Trophoblast cell (in vitro differentiated cells and primary cell): ENCODE measurements around the gene PNCK.
"Not testable (repeated sequence)": the region's sequence is repeated elsewhere in the genome, so short reads cannot be mapped to it uniquely, and the experiment has no call there.

Experiments used
- DNase-seq, 2 donors: peaks; one replicate each; pipeline ENCODE4 v3.0.0-alpha.2; 2016
- H2AFZ ChIP-seq: 2 replicates; pipeline ENCODE4 v1.6.1; 2013; ENCODE audit warnings: low read length, moderate library complexity, mild to moderate bottlenecking; ENCODE audit not compliant: insufficient read depth, poor library complexity
- H2AK5ac ChIP-seq: 2 replicates; pipeline ENCODE4 v1.6.1; 2013; ENCODE audit warnings: mild to moderate bottlenecking, low read length
- H2BK120ac ChIP-seq: 2 replicates; pipeline ENCODE4 v1.6.1; 2013; ENCODE audit warnings: low read length, mild to moderate bottlenecking, moderate library complexity; ENCODE audit not compliant: insufficient read depth, poor library complexity
- H2BK12ac ChIP-seq: 2 replicates; pipeline ENCODE4 v1.6.1; 2013; ENCODE audit warnings: mild to moderate bottlenecking, low read length, moderate library complexity
- H2BK5ac ChIP-seq: 2 replicates; pipeline ENCODE4 v1.6.1; 2013; ENCODE audit warnings: low read length, low read depth, moderate library complexity, mild to moderate bottlenecking; ENCODE audit not compliant: poor library complexity
- H3K14ac ChIP-seq: 2 replicates; pipeline ENCODE4 v1.6.1; 2013; ENCODE audit warnings: mild to moderate bottlenecking, low read length
- H3K18ac ChIP-seq: 2 replicates; pipeline ENCODE4 v1.6.1; 2013; ENCODE audit warnings: mild to moderate bottlenecking, low read length
- H3K23ac ChIP-seq: 2 replicates; pipeline ENCODE4 v1.6.1; 2013; ENCODE audit warnings: low read length
- H3K27ac ChIP-seq: 2 replicates; pipeline ENCODE4 v1.5.1; 2013; ENCODE audit warnings: low read depth, mild to moderate bottlenecking, inconsistent platforms, low read length, moderate library complexity
- H3K27me3 ChIP-seq: 2 replicates; pipeline ENCODE4 v1.6.1; 2013; ENCODE audit warnings: inconsistent platforms, mild to moderate bottlenecking, low read length, moderate library complexity; ENCODE audit not compliant: insufficient read depth
- H3K36me3 ChIP-seq, 2 experiments: 1 replicate in 1 of 2; 2 replicates in 1 of 2; pipeline ENCODE4 v1.6.1; 2013; ENCODE audit warnings: low read length in 2 of 2, mild to moderate bottlenecking in 2 of 2, moderate library complexity in 1 of 2; ENCODE audit not compliant: insufficient read depth in 2 of 2, control insufficient read depth in 1 of 2
- H3K4ac ChIP-seq: 2 replicates; pipeline ENCODE4 v1.6.1; 2013; ENCODE audit warnings: low read depth, mild to moderate bottlenecking, low read length, moderate library complexity
- H3K4me1 ChIP-seq, 2 experiments: 1 replicate in 1 of 2; 2 replicates in 1 of 2; pipeline ENCODE4 v1.6.1; 2013; ENCODE audit warnings: low read length in 2 of 2, mild to moderate bottlenecking in 2 of 2, moderate library complexity in 1 of 2; ENCODE audit not compliant: insufficient read depth in 2 of 2, control insufficient read depth in 1 of 2
- H3K4me2 ChIP-seq: 2 replicates; pipeline ENCODE4 v1.6.1; 2013; ENCODE audit warnings: inconsistent platforms, mild to moderate bottlenecking, low read length, moderate library complexity
- H3K4me3 ChIP-seq: 2 replicates; pipeline ENCODE4 v1.5.1; 2013; ENCODE audit warnings: mild to moderate bottlenecking, low read depth, low read length, inconsistent platforms
- H3K79me1 ChIP-seq: one replicate; pipeline ENCODE4 v1.6.1; 2013; ENCODE audit warnings: low read length
- H3K79me2 ChIP-seq: 2 replicates; pipeline ENCODE4 v1.6.1; 2013; ENCODE audit warnings: low read length, mild to moderate bottlenecking; ENCODE audit not compliant: control insufficient read depth, insufficient read depth, poor library complexity
- H3K9ac ChIP-seq: 2 replicates; pipeline ENCODE4 v1.6.1; 2013; ENCODE audit warnings: mild to moderate bottlenecking, low read length
- H3K9me3 ChIP-seq: 2 replicates; pipeline ENCODE4 v1.6.1; 2013; ENCODE audit warnings: low read depth, mild to moderate bottlenecking, control low read depth, inconsistent platforms, low read length; ENCODE audit not compliant: insufficient read depth
- H4K12ac ChIP-seq: 2 replicates; pipeline ENCODE4 v1.6.1; 2013; ENCODE audit warnings: low read depth, mild to moderate bottlenecking, low read length, moderate library complexity
- H4K8ac ChIP-seq: 2 replicates; pipeline ENCODE4 v1.6.1; 2013; ENCODE audit warnings: low read depth, mild to moderate bottlenecking, low read length, moderate library complexity
- H4K91ac ChIP-seq: one replicate; pipeline ENCODE4 v1.6.1; 2013; ENCODE audit warnings: low read depth, mild to moderate bottlenecking, low read length, moderate library complexity
- WGBS: extraction: QIAGEN DNeasy Blood & Tissue Kit; methylation state at CpG from one replicate; pipeline ENCODE4 v1.1.7; 2013; ENCODE audit warnings: missing lambda C conversion rate; ENCODE audit not compliant: insufficient read length, insufficient coverage; ENCODE audit errors: extremely low coverage; 5-methylcytosine and 5-hydroxymethylcytosine counted together

Gene PNCK

GRCh38 chrX:153697924-153698865, 24.6 kb upstream of the PNCK start:
- H4K91ac ChIP-seq: no peak overlapping the region

DNA sequence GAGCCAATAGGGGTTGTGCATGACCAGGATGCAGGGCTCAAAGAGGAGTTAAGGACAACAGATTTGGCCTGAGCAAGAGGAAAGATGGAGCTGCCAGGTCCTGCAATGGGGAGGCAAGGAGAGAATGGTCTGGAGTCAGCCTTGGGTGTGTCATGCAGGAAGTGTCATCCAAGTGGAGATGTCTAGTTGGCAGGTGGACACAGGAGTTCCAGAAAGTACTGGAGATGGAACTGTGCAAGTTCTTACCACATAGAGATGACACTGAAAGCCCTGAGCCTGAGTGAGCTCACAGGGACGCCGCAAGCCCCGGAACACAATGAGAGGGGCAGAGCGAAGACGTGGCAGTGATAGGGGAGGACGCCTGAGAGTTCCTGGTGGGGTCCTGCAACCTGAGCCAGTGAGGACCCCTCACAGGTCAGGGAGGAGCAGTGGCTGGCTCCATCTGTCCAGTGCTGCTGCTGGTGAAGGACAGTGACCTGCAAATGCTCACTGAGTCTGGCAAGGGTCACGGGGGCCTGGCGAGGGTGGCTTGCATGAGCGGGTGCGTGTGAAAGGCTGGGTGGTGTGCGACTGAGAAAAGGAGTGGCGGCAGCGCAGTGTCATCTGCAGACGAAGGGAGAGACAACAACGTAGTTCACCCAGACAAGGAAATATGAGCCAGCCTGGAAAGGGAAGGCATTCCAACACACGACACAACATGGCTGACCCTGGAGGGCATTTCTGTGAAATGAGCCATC, 23.5 kb upstream of the PNCK start:
- not testable (repeated sequence) for H3K9ac ChIP-seq, H3K4me2 ChIP-seq, H4K12ac ChIP-seq, H3K18ac ChIP-seq, H3K79me2 ChIP-seq, H4K91ac ChIP-seq, H3K9me3 ChIP-seq, H3K4me3 ChIP-seq, H2BK5ac ChIP-seq, H3K4me1 ChIP-seq, H2BK120ac ChIP-seq, H3K79me1 ChIP-seq, H3K27ac ChIP-seq, H3K4ac ChIP-seq, H3K23ac ChIP-seq, H2BK12ac ChIP-seq, H4K8ac ChIP-seq, H2AFZ ChIP-seq, H2AK5ac ChIP-seq, H3K27me3 ChIP-seq, H3K14ac ChIP-seq
- peaks cover 43 to 51% of the 10 kb centered on the region in 2 experiments for H3K36me3 ChIP-seq
- DNase-seq: peak; percentile 65 to 79
- no CpG with 5 or more reads among the region's 16 CpGs for WGBS

More at GRCh38 chrX:153697924-153698865, 24.6 kb upstream of the PNCK start:
- Histone ChIP-seq H3K23ac (no peak overlapping the region), H3K79me1 (no peaks in the 10 kb centered on the region), H4K8ac (no peak overlapping the region), H2AK5ac (no peak overlapping the region), H3K4ac (no peak overlapping the region), H4K12ac (no peak overlapping the region), H3K4me1 (peaks cover 3 to 4% of the 10 kb centered on the region in 2 experiments), H3K9me3 (no peaks in the 10 kb centered on the region), H2BK12ac (no peak overlapping the region), H3K4me3 (no peak overlapping the region), H3K9ac (no peak overlapping the region), H3K14ac (no peak overlapping the region), H2AFZ (no peak overlapping the region), H3K79me2 (no peaks in the 10 kb centered on the region), H2BK120ac (no peak overlapping the region), H3K4me2 (no peak overlapping the region), H2BK5ac (no peak overlapping the region), H3K27ac (no peak overlapping the region), H3K27me3 (no peaks in the 10 kb centered on the region), H3K18ac (no peak overlapping the region), H3K36me3 (peaks cover 53 to 59% of the 10 kb centered on the region in 2 experiments)
- DNase-seq: no peak
- WGBS: no CpG with 5 or more reads among the region's 16 CpGs

DNA sequence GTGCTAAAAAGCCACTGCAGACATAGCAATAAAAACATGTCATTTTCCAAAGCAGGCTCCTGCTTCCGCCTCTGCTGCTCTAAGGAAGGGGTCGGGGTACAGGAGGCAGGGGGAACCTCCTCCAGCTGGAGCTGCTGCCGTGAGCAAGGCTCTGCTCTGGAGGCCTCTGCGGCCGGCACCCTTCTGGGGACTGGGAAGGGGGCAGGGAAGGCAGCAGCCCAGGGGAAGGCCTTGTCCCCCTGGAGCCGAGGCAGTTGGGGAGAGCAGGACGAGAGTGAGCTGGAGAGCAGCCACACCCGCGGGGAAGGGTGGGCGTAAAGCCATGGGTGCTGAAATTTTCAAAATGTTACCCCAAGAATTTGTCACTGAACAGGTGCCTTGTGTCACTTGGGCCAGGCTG, 22.9 kb upstream of the PNCK start:
- H3K4me3 ChIP-seq: not testable (repeated sequence)

DNA sequence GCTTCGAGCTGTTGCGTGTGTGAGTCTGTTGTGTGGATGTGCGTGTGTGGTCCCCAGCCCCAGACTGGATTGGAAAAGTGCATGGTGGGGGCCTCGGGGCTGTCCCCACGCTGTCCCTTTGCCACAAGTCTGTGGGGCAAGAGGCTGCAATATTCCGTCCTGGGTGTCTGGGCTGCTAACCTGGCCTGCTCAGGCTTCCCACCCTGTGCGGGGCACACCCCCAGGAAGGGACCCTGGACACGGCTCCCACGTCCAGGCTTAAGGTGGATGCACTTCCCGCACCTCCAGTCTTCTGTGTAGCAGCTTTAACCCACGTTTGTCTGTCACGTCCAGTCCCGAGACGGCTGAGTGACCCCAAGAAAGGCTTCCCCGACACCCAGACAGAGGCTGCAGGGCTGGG, 22.5 kb upstream of the PNCK start:
- H4K12ac ChIP-seq: no peak overlapping the region
- no peak overlapping the region for H2BK12ac ChIP-seq
- H2BK120ac ChIP-seq: no peak overlapping the region
- no peaks in the 10 kb centered on the region for H3K79me2 ChIP-seq
- H3K9ac ChIP-seq: no peak overlapping the region
- WGBS: no CpG with 5 or more reads among the region's 15 CpGs
- H3K36me3 ChIP-seq: peaks cover 34 to 45% of the 10 kb centered on the region in 2 experiments
- H3K4me3 ChIP-seq: no peak overlapping the region
- H3K27ac ChIP-seq: no peak overlapping the region
- no peak overlapping the region for H2AK5ac ChIP-seq
- H3K9me3 ChIP-seq: no peaks in the 10 kb centered on the region
- H3K79me1 ChIP-seq: no peaks in the 10 kb centered on the region
- H3K4me1 ChIP-seq: peaks cover 3 to 4% of the 10 kb centered on the region in 2 experiments
- no peak overlapping the region for H3K23ac ChIP-seq
- H3K27me3 ChIP-seq: no peaks in the 10 kb centered on the region
- no peak overlapping the region for H3K4ac ChIP-seq
- no peak overlapping the region for H4K91ac ChIP-seq
- H4K8ac ChIP-seq: no peak overlapping the region
- no peak overlapping the region for H2BK5ac ChIP-seq
- H3K14ac ChIP-seq: no peak overlapping the region
- no peak overlapping the region for H3K18ac ChIP-seq
- H2AFZ ChIP-seq: no peak overlapping the region
- DNase-seq: no peak
- no peak overlapping the region for H3K4me2 ChIP-seq

More for the DNA sequence above, 22.9 kb upstream of the PNCK start:
- not testable (repeated sequence) for H3K4ac ChIP-seq, H2BK5ac ChIP-seq, DNase-seq, H3K14ac ChIP-seq, H3K4me2 ChIP-seq, H3K27me3 ChIP-seq, H4K91ac ChIP-seq, H4K8ac ChIP-seq, H2AK5ac ChIP-seq, H3K9ac ChIP-seq, H3K79me2 ChIP-seq, H2BK120ac ChIP-seq, H3K79me1 ChIP-seq, H4K12ac ChIP-seq, H3K27ac ChIP-seq, H3K4me1 ChIP-seq, H3K23ac ChIP-seq, H3K18ac ChIP-seq, H3K9me3 ChIP-seq, H2AFZ ChIP-seq, H2BK12ac ChIP-seq
- H3K36me3 ChIP-seq: peaks cover 38 to 47% of the 10 kb centered on the region in 2 experiments
- WGBS: no CpG with 5 or more reads among the region's 10 CpGs
